Esophagus squamous epithelium (tissue), 5 donors: ENCODE measurements around the gene ANO2. TPM values are rescaled to one million over a fixed set of nuclear protein-coding genes. Genes with fewer than 3 reads are reported as not detected.

ENCODE experiments used
- DNase-seq: peaks from one replicate; lab custom pipeline; 2025; lab: John Stamatoyannopoulos, UW
- H3K27ac ChIP-seq, 4 donors: fragments of 200-600 bp; sonication (generic); one replicate each; pipeline ENCODE4 v1.5.1; 2016 to 2019; ENCODE audit warnings: mild to moderate bottlenecking in 1 of 4
- H3K27me3 ChIP-seq, 4 donors: fragments of 200-600 bp; sonication (generic); 1 replicate in 3 of 4; 2 replicates in 1 of 4; pipeline versions ENCODE4 v1.5.1 to v1.6.0; 2017 to 2021; ENCODE audit warnings: antibody characterized with exemption in 1 of 4
- H3K36me3 ChIP-seq, 3 donors: fragments of 200-600 bp; sonication (generic); one replicate each; pipeline ENCODE4 v1.5.1; 2016 to 2019
- H3K4me1 ChIP-seq, 3 donors: fragments of 200-600 bp; sonication (generic); one replicate each; pipeline ENCODE4 v1.5.1; 2017 to 2019
- H3K4me3 ChIP-seq, 4 donors: fragments of 200-600 bp; sonication (generic); 1 replicate in 3 of 4; 2 replicates in 1 of 4; pipeline ENCODE4 v1.5.1; 2016 to 2019; ENCODE audit warnings: mild to moderate bottlenecking in 2 of 4, moderate library complexity in 1 of 4
- H3K9me3 ChIP-seq, 3 donors: fragments of 200-600 bp; sonication (generic); one replicate each; pipeline ENCODE4 v1.5.1; 2016 to 2019
- CTCF ChIP-seq, 6 experiments: fragments of 450-650 bp in 4 of 6; fragments of 200-600 bp in 2 of 6; sonication (generic) in 2 of 6; IDR thresholded peaks; one replicate each; pipeline ENCODE4 v1.5.1; 2016 to 2019; ENCODE audit warnings: antibody characterized with exemption in 6 of 6, mild to moderate bottlenecking in 4 of 6, moderate library complexity in 4 of 6
- POLR2A ChIP-seq, 4 donors: fragments of 450-650 bp; IDR thresholded peaks; one replicate each; pipeline ENCODE4 v1.6.1; 2017; ENCODE audit warnings: antibody characterized with exemption in 4 of 4, mild to moderate bottlenecking in 4 of 4, moderate library complexity in 3 of 4
- WGBS, 2 donors: methylation state at CpG; one replicate each; pipeline ENCODE4 v1.1.5; 2018; 5-methylcytosine and 5-hydroxymethylcytosine counted together
- intact Hi-C: fragments of 100-400 bp; cut with DNase I; formaldehyde crosslinking; loops from one replicate; pipeline ENCODE4 v1.15.0; 2022
- total RNA-seq, 4 donors: library from RNA; depleted of rRNA; stranded (reverse); fragments of >200 nt; gene quantifications; one replicate each; pipeline ENCODE4 v1.1.0, GENCODE V29; 2016
- donor health status: DM: yes; HTN: yes; CAD: no.

ANO2 gene
- total RNA-seq, 4 donors from 2014 or later: 0.49 to 11.8 (median 3.1) TPM

- no peak for DNase-seq
- intact Hi-C loops: no loop called here
- H3K4me1 ChIP-seq: peaks cover 0 to 28% (median 0%) of the 10 kb centered on the region in 3 donors
- no peak overlapping the region for H3K4me3 ChIP-seq
- TF ChIP-seq CTCF (IDR thresholded peaks at IDR 0.05) (no peak), POLR2A (IDR thresholded peaks at IDR 0.05) (no peak)
- no peaks in the 10 kb centered on the region for H3K36me3 ChIP-seq
- no peaks in the 10 kb centered on the region for H3K9me3 ChIP-seq
- no peaks in the 10 kb centered on the region for H3K27me3 ChIP-seq
- 77 to 79% methylated on average over 9 of the region's 9 CpGs for WGBS, 2 donors
- H3K27ac ChIP-seq: no peak overlapping the region
These were observed 360.5 kb downstream of the ANO2 start for GRCh38 chr12:5584412-5585175.

- no peaks in the 10 kb centered on the region for H3K9me3 ChIP-seq
- no peaks in the 10 kb centered on the region for H3K36me3 ChIP-seq
- TF ChIP-seq POLR2A (IDR thresholded peaks at IDR 0.05) (no peak), CTCF (IDR thresholded peaks at IDR 0.05) (no peak)
- no peak overlapping the region for H3K4me3 ChIP-seq
- WGBS, 2 donors: 82 to 85% methylated on average over 4 of the region's 4 CpGs
- H3K27me3 ChIP-seq: no peaks in the 10 kb centered on the region
- no peak for DNase-seq
- peak overlapping the region in 1 of 4 donors; percentile 10 for H3K27ac ChIP-seq
- H3K4me1 ChIP-seq: peaks cover 0 to 35% (median 0%) of the 10 kb centered on the region in 3 donors
- intact Hi-C loops: no loop called here
These were observed 362.5 kb downstream of the ANO2 start for GRCh38 chr12:5582541-5582940.

- no peak for DNase-seq
- WGBS, 2 donors: 76 to 82% methylated on average over 4 to 5 of the region's 5 CpGs
- TF ChIP-seq POLR2A (IDR thresholded peaks at IDR 0.05): no peak
- no peak for TF ChIP-seq CTCF (IDR thresholded peaks at IDR 0.05)
- intact Hi-C loops: no loop called here
- no peak overlapping the region for H3K4me3 ChIP-seq
- peaks cover 0 to 40% (median 0%) of the 10 kb centered on the region in 3 donors for H3K4me1 ChIP-seq
- H3K9me3 ChIP-seq: no peaks in the 10 kb centered on the region
- H3K27me3 ChIP-seq: no peaks in the 10 kb centered on the region
- H3K36me3 ChIP-seq: no peaks in the 10 kb centered on the region
- H3K27ac ChIP-seq: peak overlapping the region in 1 of 4 donors; percentile 10
These were observed 363.0 kb downstream of the ANO2 start for GRCh38 chr12:5582018-5582417.

GRCh38 chr12:5581616-5582015 lies 363.4 kb downstream of the ANO2 start:
- DNase-seq: no peak
- no peaks in the 10 kb centered on the region for H3K9me3 ChIP-seq
- WGBS, 2 donors: 71 to 84% methylated on average over 4 of the region's 4 CpGs
- TF ChIP-seq POLR2A (IDR thresholded peaks at IDR 0.05) (no peak), CTCF (IDR thresholded peaks at IDR 0.05) (no peak)
- H3K4me3 ChIP-seq: no peak overlapping the region
- no peaks in the 10 kb centered on the region for H3K27me3 ChIP-seq
- H3K36me3 ChIP-seq: no peaks in the 10 kb centered on the region
- intact Hi-C loops: no loop called here
- H3K4me1 ChIP-seq: peaks cover 0 to 41% (median 0%) of the 10 kb centered on the region in 3 donors
- H3K27ac ChIP-seq: peak overlapping the region in 1 of 4 donors; percentile 10

- intact Hi-C loops: no loop called here
- Histone ChIP-seq H3K36me3 (no peaks in the 10 kb centered on the region), H3K27ac (no peak overlapping the region), H3K9me3 (no peaks in the 10 kb centered on the region), H3K4me3 (no peak overlapping the region), H3K4me1 (peaks cover 0 to 35% (median 0%) of the 10 kb centered on the region in 3 donors), H3K27me3 (no peaks in the 10 kb centered on the region)
- 57% methylated on average over 3 of the region's 3 CpGs for WGBS, 2 donors
- no peak for DNase-seq
- no peak for TF ChIP-seq POLR2A (IDR thresholded peaks at IDR 0.05)
- no peak for TF ChIP-seq CTCF (IDR thresholded peaks at IDR 0.05)
These were observed 364.0 kb downstream of the ANO2 start for GRCh38 chr12:5581019-5581418.
